ENCODE results near the gene CTU1. TPM values are rescaled to one million over a fixed set of nuclear protein-coding genes. Genes with fewer than 3 reads are reported as not detected.

The CTU1 gene
- total RNA-seq, 1 donor, result 4.3 TPM

GRCh38 chr19:51076631-51077213 is 31.5 kb downstream of the CTU1 start:
- peak; percentile 21 for DNase-seq (ENCODE audit: insufficient read length, low spot score, missing footprints)
- Histone ChIP-seq H3K4me1 (ENCODE audit: insufficient read depth, low read length) (no peaks in the 10 kb centered on the region), H3K4me3 (ENCODE audit: insufficient read depth, low read length) (no peak overlapping the region), H3K9me3 (ENCODE audit: low read depth, low read length) (peaks cover 3% of the 10 kb centered on the region), H4K20me1 (ENCODE audit: insufficient read depth, low read length) (no peaks in the 10 kb centered on the region), H3K27ac (ENCODE audit: low read depth, low read length) (no peak overlapping the region), H3K27me3 (ENCODE audit: insufficient read depth, low read length) (no peaks in the 10 kb centered on the region), H3K4me2 (ENCODE audit: insufficient read depth, low read length) (no peak overlapping the region), H2AFZ (ENCODE audit: low read length) (no peak overlapping the region), H3K36me3 (ENCODE audit: insufficient read depth, low read length) (no peaks in the 10 kb centered on the region), H3K79me2 (ENCODE audit: insufficient read depth, low read length) (no peaks in the 10 kb centered on the region)
- TF ChIP-seq, protein P1, sequence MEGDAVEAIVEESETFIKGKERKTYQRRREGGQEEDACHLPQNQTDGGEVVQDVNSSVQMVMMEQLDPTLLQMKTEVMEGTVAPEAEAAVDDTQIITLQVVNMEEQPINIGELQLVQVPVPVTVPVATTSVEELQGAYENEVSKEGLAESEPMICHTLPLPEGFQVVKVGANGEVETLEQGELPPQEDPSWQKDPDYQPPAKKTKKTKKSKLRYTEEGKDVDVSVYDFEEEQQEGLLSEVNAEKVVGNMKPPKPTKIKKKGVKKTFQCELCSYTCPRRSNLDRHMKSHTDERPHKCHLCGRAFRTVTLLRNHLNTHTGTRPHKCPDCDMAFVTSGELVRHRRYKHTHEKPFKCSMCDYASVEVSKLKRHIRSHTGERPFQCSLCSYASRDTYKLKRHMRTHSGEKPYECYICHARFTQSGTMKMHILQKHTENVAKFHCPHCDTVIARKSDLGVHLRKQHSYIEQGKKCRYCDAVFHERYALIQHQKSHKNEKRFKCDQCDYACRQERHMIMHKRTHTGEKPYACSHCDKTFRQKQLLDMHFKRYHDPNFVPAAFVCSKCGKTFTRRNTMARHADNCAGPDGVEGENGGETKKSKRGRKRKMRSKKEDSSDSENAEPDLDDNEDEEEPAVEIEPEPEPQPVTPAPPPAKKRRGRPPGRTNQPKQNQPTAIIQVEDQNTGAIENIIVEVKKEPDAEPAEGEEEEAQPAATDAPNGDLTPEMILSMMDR (IDR thresholded peaks at IDR 0.05; ENCODE audit: extremely low read depth, low read depth, low read length), result no peak

DNA sequence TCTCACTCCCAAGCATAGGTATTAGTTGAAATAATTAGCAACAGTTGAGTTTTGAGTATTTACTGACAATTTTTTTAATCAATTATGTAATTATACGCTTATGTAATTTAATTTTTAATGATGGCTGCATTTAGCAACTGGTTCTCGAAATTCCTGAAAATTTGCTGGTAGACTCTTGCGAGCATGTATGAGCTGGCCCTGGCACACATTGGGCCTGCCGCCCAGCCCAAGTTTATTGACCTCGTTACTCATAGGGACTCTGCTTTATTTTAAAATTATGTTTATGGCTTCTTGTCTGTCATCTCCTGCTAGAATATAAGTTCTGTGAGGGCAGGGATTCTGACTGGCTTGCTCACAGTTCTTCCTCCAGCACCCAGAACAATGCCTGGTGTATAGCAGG is 32.2 kb downstream of the CTU1 start:
- Histone ChIP-seq H3K4me1 (ENCODE audit: insufficient read depth, low read length) (no peaks in the 10 kb centered on the region), H3K27me3 (ENCODE audit: insufficient read depth, low read length) (no peaks in the 10 kb centered on the region), H3K79me2 (ENCODE audit: insufficient read depth, low read length) (no peaks in the 10 kb centered on the region), H3K36me3 (ENCODE audit: insufficient read depth, low read length) (no peaks in the 10 kb centered on the region), H2AFZ (ENCODE audit: low read length) (no peak overlapping the region), H3K4me3 (ENCODE audit: insufficient read depth, low read length) (no peak overlapping the region), H3K9me3 (ENCODE audit: low read depth, low read length) (peaks cover 3% of the 10 kb centered on the region), H3K4me2 (ENCODE audit: insufficient read depth, low read length) (no peak overlapping the region), H3K27ac (ENCODE audit: low read depth, low read length) (no peak overlapping the region), H4K20me1 (ENCODE audit: insufficient read depth, low read length) (no peaks in the 10 kb centered on the region)
- TF ChIP-seq, protein P1 (IDR thresholded peaks at IDR 0.05; ENCODE audit: extremely low read depth, low read depth, low read length), result no peak
- DNase-seq (ENCODE audit: insufficient read length, low spot score, missing footprints), result no peak

DNA sequence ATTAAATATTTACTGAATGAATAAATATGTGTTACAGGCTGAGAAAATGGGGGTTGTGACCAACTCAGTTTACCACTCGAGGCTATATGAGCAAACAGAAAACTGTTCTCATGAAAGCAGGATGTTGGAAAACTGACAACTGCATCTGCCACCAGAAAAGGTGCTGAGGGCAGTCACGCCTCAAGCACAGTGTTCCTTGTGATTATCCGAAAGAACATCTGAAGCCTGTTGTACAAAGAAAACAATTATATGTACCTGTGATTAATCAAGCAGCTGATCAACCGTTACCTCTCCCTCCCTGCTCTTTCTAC is 37.2 kb downstream of the CTU1 start:
- H3K36me3 ChIP-seq (ENCODE audit: insufficient read depth, low read length), result no peaks in the 10 kb centered on the region
- no peak overlapping the region for H3K27ac ChIP-seq (ENCODE audit: low read depth, low read length)
- no peaks in the 10 kb centered on the region for H3K27me3 ChIP-seq (ENCODE audit: insufficient read depth, low read length)
- no peak overlapping the region for H3K4me2 ChIP-seq (ENCODE audit: insufficient read depth, low read length)
- no peaks in the 10 kb centered on the region for H3K4me1 ChIP-seq (ENCODE audit: insufficient read depth, low read length)
- no peaks in the 10 kb centered on the region for H4K20me1 ChIP-seq (ENCODE audit: insufficient read depth, low read length)
- H2AFZ ChIP-seq (ENCODE audit: low read length), result no peak overlapping the region
- TF ChIP-seq, protein P1 (IDR thresholded peaks at IDR 0.05; ENCODE audit: extremely low read depth, low read depth, low read length), result no peak
- H3K79me2 ChIP-seq (ENCODE audit: insufficient read depth, low read length), result no peaks in the 10 kb centered on the region
- DNase-seq (ENCODE audit: insufficient read length, low spot score, missing footprints), result no peak
- H3K9me3 ChIP-seq (ENCODE audit: low read depth, low read length), result peaks cover 3% of the 10 kb centered on the region
- H3K4me3 ChIP-seq (ENCODE audit: insufficient read depth, low read length), result no peak overlapping the region

GRCh38 chr19:51070334-51071094 is 37.7 kb downstream of the CTU1 start:
- Histone ChIP-seq H2AFZ (ENCODE audit: low read length) (no peak overlapping the region), H3K4me2 (ENCODE audit: insufficient read depth, low read length) (no peak overlapping the region), H3K4me3 (ENCODE audit: insufficient read depth, low read length) (no peak overlapping the region), H3K36me3 (ENCODE audit: insufficient read depth, low read length) (no peaks in the 10 kb centered on the region), H3K27ac (ENCODE audit: low read depth, low read length) (no peak overlapping the region), H3K4me1 (ENCODE audit: insufficient read depth, low read length) (no peaks in the 10 kb centered on the region), H4K20me1 (ENCODE audit: insufficient read depth, low read length) (no peaks in the 10 kb centered on the region), H3K9me3 (ENCODE audit: low read depth, low read length) (peaks cover 3% of the 10 kb centered on the region), H3K27me3 (ENCODE audit: insufficient read depth, low read length) (no peaks in the 10 kb centered on the region), H3K79me2 (ENCODE audit: insufficient read depth, low read length) (no peaks in the 10 kb centered on the region)
- TF ChIP-seq, protein P1 (IDR thresholded peaks at IDR 0.05; ENCODE audit: extremely low read depth, low read depth, low read length), result no peak
- no peak for DNase-seq (ENCODE audit: insufficient read length, low spot score, missing footprints)

All from osteoblast (primary cell).